B cell (primary cell): Measurements from ENCODE around the gene MINDY4B. TPM values are rescaled to one million over a fixed set of nuclear protein-coding genes. Genes with fewer than 3 reads are reported as not detected.

ENCODE experiments used
- ATAC-seq: fragments of 200-7000 bp; cut with Tn5 transposase; one replicate; pipeline ENCODE4 v1.10.0; 2021; ENCODE audit warnings: low read depth, mild to moderate bottlenecking, moderate number of reproducible peaks, moderate library complexity
- CTCF ChIA-PET: fragments of 350-600 bp; sonication (Branson Sonifier 250); formaldehyde crosslinking; loops from one replicate; lab custom pipeline; 2021; ENCODE audit warnings: antibody characterized with exemption, inconsistent platforms; lab: Charles Lee
- POLR2A ChIA-PET: fragments of 350-600 bp; sonication (Branson Sonifier 250); formaldehyde crosslinking; loops from one replicate; lab custom pipeline; 2021; ENCODE audit warnings: antibody characterized with exemption; lab: Charles Lee
- DNase-seq: peaks from one replicate; pipeline ENCODE4 v3.0.0; 2013
- H2AFZ ChIP-seq: 2 replicates; pipeline ENCODE4 v1.6.1; 2012; ENCODE audit warnings: mild to moderate bottlenecking, low read depth, low read length; ENCODE audit not compliant: insufficient read depth, poor library complexity, severe bottlenecking
- H3K27ac ChIP-seq, 2 donors: 1 replicate in 1 of 2; 2 replicates in 1 of 2; pipeline ENCODE4 v1.5.1; 2012 to 2013; ENCODE audit warnings: low read length in 2 of 2, mild to moderate bottlenecking in 2 of 2, moderate library complexity in 1 of 2
- H3K27me3 ChIP-seq, 4 experiments: fragments of 200-600 bp in 1 of 4; sonication (generic) in 1 of 4; replicated peaks in 1 of 4; 1 replicate in 2 of 4; 2 replicates in 2 of 4; pipeline versions ENCODE4 v1.6.1 to v1.7.0; 2013 to 2016; ENCODE audit warnings: low read length in 3 of 4, mild to moderate bottlenecking in 2 of 4, mixed read lengths in 1 of 4, moderate library complexity in 1 of 4; ENCODE audit not compliant: insufficient read depth in 4 of 4, control insufficient read depth in 3 of 4; ENCODE audit errors: control extremely low read depth in 1 of 4
- H3K36me3 ChIP-seq, 2 experiments: replicated peaks in 1 of 2; 1 replicate in 1 of 2; 2 replicates in 1 of 2; pipeline versions ENCODE4 v1.6.1 to v1.7.1; 2013; ENCODE audit warnings: low read length in 1 of 2; ENCODE audit not compliant: insufficient read depth in 2 of 2, control insufficient read depth in 1 of 2; ENCODE audit errors: control extremely low read depth in 1 of 2, extremely low read depth in 1 of 2
- H3K4me1 ChIP-seq, 2 donors: fragments of 200-600 bp in 1 of 2; sonication (generic) in 1 of 2; 1 replicate in 1 of 2; 2 replicates in 1 of 2; pipeline versions ENCODE4 v1.5.1 to v1.6.1; 2013 to 2017; ENCODE audit warnings: low read length in 2 of 2; ENCODE audit not compliant: control insufficient read depth in 2 of 2, insufficient read depth in 2 of 2
- H3K4me2 ChIP-seq: replicated peaks from 2 replicates; pipeline ENCODE3; 2012; ENCODE audit warnings: mild to moderate bottlenecking, low read depth, low read length; ENCODE audit not compliant: poor library complexity, severe bottlenecking
- H3K4me3 ChIP-seq, 5 experiments: fragments of 200-600 bp in 1 of 5; sonication (generic) in 1 of 5; 1 replicate in 3 of 5; 2 replicates in 2 of 5; pipeline versions ENCODE4 v1.5.1 to v1.7.0; 2011 to 2016; ENCODE audit warnings: low read length in 4 of 5, mild to moderate bottlenecking in 4 of 5, low read depth in 2 of 5, control low read depth in 1 of 5, moderate library complexity in 1 of 5; ENCODE audit not compliant: insufficient read depth in 1 of 5; ENCODE audit errors: control extremely low read depth in 1 of 5, extremely low read depth in 1 of 5
- H3K79me2 ChIP-seq: fragments of 200-600 bp; sonication (generic); one replicate; pipeline ENCODE4 v1.6.0; 2016; ENCODE audit warnings: low read length; ENCODE audit not compliant: control insufficient read depth, insufficient read depth
- H3K9ac ChIP-seq: fragments of 200-600 bp; sonication (generic); 2 replicates; pipeline ENCODE4 v1.6.1; 2017; ENCODE audit warnings: mild to moderate bottlenecking, low read length, moderate library complexity
- H3K9me3 ChIP-seq, 3 donors: one replicate each; pipeline versions ENCODE4 v1.6.1 to v1.7.1; 2013; ENCODE audit warnings: low read length in 2 of 3; ENCODE audit not compliant: control insufficient read depth in 2 of 3, insufficient read depth in 1 of 3; ENCODE audit errors: control extremely low read depth in 1 of 3
- H4K20me1 ChIP-seq: 2 replicates; pipeline ENCODE4 v1.6.0; 2012; ENCODE audit warnings: mild to moderate bottlenecking, low read length; ENCODE audit not compliant: insufficient read depth, control insufficient read depth, poor library complexity, severe bottlenecking
- H3K27ac Mint-ChIP-seq: one replicate; pipeline ENCODE4 v1.8.0; 2021; ENCODE audit warnings: mixed read lengths
- H3K27me3 Mint-ChIP-seq: one replicate; pipeline ENCODE4 v1.8.0; 2021; ENCODE audit warnings: mixed read lengths
- H3K4me1 Mint-ChIP-seq: one replicate; pipeline ENCODE4 v1.8.0; 2021; ENCODE audit warnings: mixed read lengths
- H3K4me3 Mint-ChIP-seq: one replicate; pipeline ENCODE4 v1.8.0; 2021; ENCODE audit warnings: mixed read lengths
- H3K9me3 Mint-ChIP-seq: one replicate; pipeline ENCODE4 v1.8.0; 2022; ENCODE audit warnings: mixed read lengths; ENCODE audit not compliant: insufficient read depth
- EZH2 ChIP-seq: IDR thresholded peaks from 2 replicates; pipeline ENCODE4 v1.6.1; 2012; ENCODE audit warnings: borderline replicate concordance, low read depth, mild to moderate bottlenecking, moderate library complexity, low read length; ENCODE audit not compliant: insufficient read depth, poor library complexity, severe bottlenecking
- WGBS: methylation state at CpG from one replicate; pipeline ENCODE4 v1.1.5; 2013; ENCODE audit warnings: missing lambda C conversion rate; ENCODE audit not compliant: insufficient coverage; 5-methylcytosine and 5-hydroxymethylcytosine counted together
- intact Hi-C: fragments of 100-400 bp; cut with micrococcal nuclease; formaldehyde crosslinking; loops from one replicate; pipeline ENCODE4 v1.10.0; 2022
- polyA plus RNA-seq: library from polyadenylated mRNA; depleted of rRNA; stranded (reverse); fragments of >200 nt; gene quantifications from 2 replicates; pipeline ENCODE4 v1.2.3, GENCODE V29; 2012
- total RNA-seq, 2 donors: library from RNA; stranded (reverse); fragments of 120-200 nt in 1 of 2; gene quantifications; 1 replicate in 1 of 2; 2 replicates in 1 of 2; pipeline versions ENCODE4 v1.2.3 to v1.2.4, GENCODE V29; 2013 to 2022
- TF ChIP-seq, protein P1 (sequence below): fragments of 200-600 bp; IDR thresholded peaks from one replicate; pipeline ENCODE4 v1.8.0; 2022; ENCODE audit warnings: antibody characterized with exemption, mild to moderate bottlenecking

The MINDY4B gene
- total and polyA plus RNA-seq, 2 donors (not counting 1 experiment from before 2014, with no cell fraction given), result not detected

DNA sequence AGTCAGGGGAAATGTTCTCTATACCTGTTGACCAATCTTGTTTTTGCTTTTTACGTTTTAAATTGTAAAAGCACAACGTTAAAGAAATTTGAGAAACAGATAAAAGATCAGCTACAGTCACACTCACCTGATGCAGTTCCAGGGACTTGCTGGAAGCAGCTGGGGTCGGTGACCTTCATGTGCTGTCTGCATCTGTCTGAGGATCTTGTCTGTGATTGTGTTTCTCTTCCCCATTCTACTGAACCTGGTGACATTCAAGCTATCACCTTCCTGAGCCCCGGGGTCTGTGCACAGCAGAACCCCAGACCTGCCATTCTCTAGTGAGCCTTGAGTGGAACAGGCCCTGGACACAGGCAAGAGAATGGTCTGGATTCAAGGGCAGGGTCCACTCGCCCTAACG lies 75.8 kb downstream of the MINDY4B start:
- Histone ChIP-seq H3K79me2 (no peaks in the 10 kb centered on the region), H3K27ac (no peak overlapping the region), H3K9me3 (no peaks in the 10 kb centered on the region), H3K4me2 (no peak overlapping the region), H3K27me3 (no peaks in the 10 kb centered on the region), H4K20me1 (no peaks in the 10 kb centered on the region), H3K4me3 (no peak overlapping the region), H2AFZ (no peak overlapping the region), H3K36me3 (no peaks in the 10 kb centered on the region), H3K9ac (no peak overlapping the region), H3K4me1 (no peaks in the 10 kb centered on the region)
- intact Hi-C loops, result no loop called here
- ChIA-PET CTCF (interaction anchor here (1.2 kb wide), 1 partner anchor 10 kb away, joined by 3 read pairs; no protein-coding TSS in a partner anchor), POLR2A (no interaction called here)
- TF ChIP-seq EZH2, result no peak
- TF ChIP-seq, protein P1, sequence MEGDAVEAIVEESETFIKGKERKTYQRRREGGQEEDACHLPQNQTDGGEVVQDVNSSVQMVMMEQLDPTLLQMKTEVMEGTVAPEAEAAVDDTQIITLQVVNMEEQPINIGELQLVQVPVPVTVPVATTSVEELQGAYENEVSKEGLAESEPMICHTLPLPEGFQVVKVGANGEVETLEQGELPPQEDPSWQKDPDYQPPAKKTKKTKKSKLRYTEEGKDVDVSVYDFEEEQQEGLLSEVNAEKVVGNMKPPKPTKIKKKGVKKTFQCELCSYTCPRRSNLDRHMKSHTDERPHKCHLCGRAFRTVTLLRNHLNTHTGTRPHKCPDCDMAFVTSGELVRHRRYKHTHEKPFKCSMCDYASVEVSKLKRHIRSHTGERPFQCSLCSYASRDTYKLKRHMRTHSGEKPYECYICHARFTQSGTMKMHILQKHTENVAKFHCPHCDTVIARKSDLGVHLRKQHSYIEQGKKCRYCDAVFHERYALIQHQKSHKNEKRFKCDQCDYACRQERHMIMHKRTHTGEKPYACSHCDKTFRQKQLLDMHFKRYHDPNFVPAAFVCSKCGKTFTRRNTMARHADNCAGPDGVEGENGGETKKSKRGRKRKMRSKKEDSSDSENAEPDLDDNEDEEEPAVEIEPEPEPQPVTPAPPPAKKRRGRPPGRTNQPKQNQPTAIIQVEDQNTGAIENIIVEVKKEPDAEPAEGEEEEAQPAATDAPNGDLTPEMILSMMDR, result no peak
- Mint-ChIP-seq H3K4me1 (no peaks in the 10 kb centered on the region), H3K4me3 (no peak overlapping the region), H3K27ac (no peak overlapping the region), H3K9me3 (no peaks in the 10 kb centered on the region), H3K27me3 (peaks cover 7% of the 10 kb centered on the region)
- ATAC-seq, result no peak
- WGBS, result 63% methylated on average over 1 of the region's 6 CpGs
- no peak for DNase-seq

DNA sequence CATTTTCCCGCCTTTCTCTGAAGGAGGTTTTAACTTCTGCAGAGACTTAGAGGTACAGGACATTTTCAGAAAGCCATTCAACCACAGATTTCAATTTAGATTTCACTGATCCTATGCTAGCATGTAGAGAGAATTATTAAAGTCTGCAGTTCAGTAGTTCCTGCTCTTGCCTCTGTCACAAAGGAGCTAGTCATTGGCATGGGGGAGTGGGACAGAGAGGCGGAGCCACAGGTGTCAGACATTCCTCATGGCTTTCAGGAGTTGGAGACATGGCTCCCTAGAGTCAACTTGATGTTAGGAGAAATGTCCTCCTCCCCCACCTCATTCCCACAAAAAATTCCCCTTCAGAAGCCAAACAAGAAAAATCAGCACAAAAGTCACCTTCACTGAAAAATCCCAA lies 76.2 kb downstream of the MINDY4B start:
- no peak overlapping the region for H3K4me3 Mint-ChIP-seq
- no peaks in the 10 kb centered on the region for H3K79me2 ChIP-seq
- H3K36me3 ChIP-seq, result no peaks in the 10 kb centered on the region
- no peaks in the 10 kb centered on the region for H3K4me1 ChIP-seq
- H3K4me2 ChIP-seq, result no peak overlapping the region
- WGBS, result no CpG with 5 or more reads among the region's 2 CpGs
- H4K20me1 ChIP-seq, result no peaks in the 10 kb centered on the region
- no peak for DNase-seq
- intact Hi-C loops, result no loop called here
- H3K4me1 Mint-ChIP-seq, result no peaks in the 10 kb centered on the region
- H3K4me3 ChIP-seq, result no peak overlapping the region
- H3K27ac ChIP-seq, result no peak overlapping the region
- ChIA-PET POLR2A (no interaction called here), CTCF (no interaction called here)
- H2AFZ ChIP-seq, result no peak overlapping the region
- no peak overlapping the region for H3K9ac ChIP-seq
- no peaks in the 10 kb centered on the region for H3K9me3 Mint-ChIP-seq
- H3K27ac Mint-ChIP-seq, result no peak overlapping the region
- peaks cover 7% of the 10 kb centered on the region for H3K27me3 Mint-ChIP-seq
- ATAC-seq, result no peak
- no peak for TF ChIP-seq EZH2
- TF ChIP-seq, protein P1, result no peak
- H3K27me3 ChIP-seq, result no peaks in the 10 kb centered on the region
- H3K9me3 ChIP-seq, result no peaks in the 10 kb centered on the region
